ENCODE measurements around the gene SMTN. TPM values are rescaled to one million over a fixed set of nuclear protein-coding genes. Genes with fewer than 3 reads are reported as not detected.

The SMTN gene
- total and polyA plus RNA-seq, 8 donors: 71.0 to 99.7 (median 88.2) TPM

DNA sequence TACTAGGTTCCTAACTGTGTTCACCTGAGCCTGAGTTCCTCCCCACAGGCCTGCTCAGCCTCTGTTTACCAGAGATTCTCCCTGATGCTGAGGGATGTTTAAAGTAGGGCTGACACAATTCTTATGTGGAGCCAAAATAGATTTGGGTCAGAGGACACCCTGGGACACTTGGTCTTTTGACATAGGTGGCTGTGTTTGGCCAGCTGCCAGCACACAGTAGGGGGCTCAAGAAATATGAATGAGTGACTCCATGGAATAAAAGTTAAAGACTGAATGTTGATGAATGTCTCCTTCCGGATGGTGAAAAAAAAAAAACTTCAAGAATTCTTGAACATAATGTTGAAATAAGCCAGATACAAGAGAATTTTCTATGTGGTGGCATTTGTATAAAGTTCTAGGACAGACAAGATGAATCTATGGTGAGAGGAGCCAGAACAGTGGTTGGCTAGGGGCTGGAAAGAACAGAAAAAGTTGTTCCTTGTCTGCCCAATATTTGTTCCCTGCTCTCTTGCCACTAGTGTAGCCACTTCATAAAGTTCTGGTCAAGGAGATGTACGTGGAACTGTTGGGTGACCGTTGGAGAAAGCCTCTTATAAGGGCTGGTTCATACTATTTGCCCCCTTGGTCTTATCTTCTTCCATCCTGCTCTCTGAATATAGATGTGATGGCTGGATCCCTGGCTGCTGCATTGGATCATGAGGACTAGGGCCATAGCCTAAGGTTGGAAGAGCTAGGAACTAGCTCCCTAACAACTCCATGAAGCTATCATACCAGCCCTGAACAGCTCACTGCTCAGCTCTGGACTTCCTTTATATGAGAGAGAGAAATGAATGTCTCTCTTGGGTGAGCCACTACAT lies 40.3 kb upstream of the SMTN start:
- intact Hi-C loops (cut with DNase I): no loop called here
- Histone ChIP-seq H3K27me3 (no peaks in the 10 kb centered on the region), H3K4me3 (no peak overlapping the region), H3K27ac (no peak overlapping the region), H3K9me3 (no peaks in the 10 kb centered on the region), H3K36me3 (no peaks in the 10 kb centered on the region), H3K4me1 (peaks cover 0 to 10% of the 10 kb centered on the region in 2 donors)
- TF ChIP-seq, protein P1, sequence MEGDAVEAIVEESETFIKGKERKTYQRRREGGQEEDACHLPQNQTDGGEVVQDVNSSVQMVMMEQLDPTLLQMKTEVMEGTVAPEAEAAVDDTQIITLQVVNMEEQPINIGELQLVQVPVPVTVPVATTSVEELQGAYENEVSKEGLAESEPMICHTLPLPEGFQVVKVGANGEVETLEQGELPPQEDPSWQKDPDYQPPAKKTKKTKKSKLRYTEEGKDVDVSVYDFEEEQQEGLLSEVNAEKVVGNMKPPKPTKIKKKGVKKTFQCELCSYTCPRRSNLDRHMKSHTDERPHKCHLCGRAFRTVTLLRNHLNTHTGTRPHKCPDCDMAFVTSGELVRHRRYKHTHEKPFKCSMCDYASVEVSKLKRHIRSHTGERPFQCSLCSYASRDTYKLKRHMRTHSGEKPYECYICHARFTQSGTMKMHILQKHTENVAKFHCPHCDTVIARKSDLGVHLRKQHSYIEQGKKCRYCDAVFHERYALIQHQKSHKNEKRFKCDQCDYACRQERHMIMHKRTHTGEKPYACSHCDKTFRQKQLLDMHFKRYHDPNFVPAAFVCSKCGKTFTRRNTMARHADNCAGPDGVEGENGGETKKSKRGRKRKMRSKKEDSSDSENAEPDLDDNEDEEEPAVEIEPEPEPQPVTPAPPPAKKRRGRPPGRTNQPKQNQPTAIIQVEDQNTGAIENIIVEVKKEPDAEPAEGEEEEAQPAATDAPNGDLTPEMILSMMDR (IDR thresholded peaks at IDR 0.05): no peak
- DNase-seq (no peak), ATAC-seq (no peak)

DNA sequence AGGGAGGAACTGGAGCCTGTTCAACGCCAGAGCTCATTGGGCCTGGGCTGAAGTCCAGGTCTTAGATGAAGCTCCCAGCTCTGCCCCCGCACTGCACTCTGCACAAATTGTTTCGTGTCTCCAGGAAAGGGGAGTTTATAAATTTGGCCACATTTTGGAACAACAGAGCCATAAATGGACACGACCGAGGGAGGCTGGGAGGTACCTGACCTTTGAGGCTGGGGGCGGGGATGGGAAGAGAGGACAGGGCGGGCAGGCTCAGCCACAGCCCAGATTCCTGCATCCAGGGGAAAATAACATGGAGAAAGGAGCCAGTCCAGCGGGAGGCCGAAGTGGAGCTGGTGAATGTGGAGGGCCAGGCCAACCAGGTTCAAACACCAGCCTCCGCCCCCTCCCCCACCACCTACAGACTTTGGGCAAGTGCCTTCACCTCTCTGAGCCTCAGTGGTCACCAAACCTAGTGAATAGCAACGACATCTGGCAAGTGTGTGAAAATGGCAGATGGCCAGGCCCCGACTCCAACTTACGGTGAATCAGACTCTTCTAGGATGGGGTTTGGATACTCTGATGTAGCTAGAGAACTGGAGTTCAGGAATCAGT lies 36.8 kb upstream of the SMTN start:
- Histone ChIP-seq H3K4me1 (peaks cover 0 to 14% of the 10 kb centered on the region in 2 donors), H3K36me3 (no peaks in the 10 kb centered on the region), H3K9me3 (no peaks in the 10 kb centered on the region), H3K27ac (peak overlapping the region; percentile 7 to 33), H3K27me3 (no peaks in the 10 kb centered on the region), H3K4me3 (no peak overlapping the region)
- ATAC-seq (peak; percentile 51), DNase-seq (peak in 1 of 4 donors; percentile 47)
- TF ChIP-seq, protein P1 (IDR thresholded peaks at IDR 0.05): no peak
- intact Hi-C loops (cut with DNase I): no loop called here

DNA sequence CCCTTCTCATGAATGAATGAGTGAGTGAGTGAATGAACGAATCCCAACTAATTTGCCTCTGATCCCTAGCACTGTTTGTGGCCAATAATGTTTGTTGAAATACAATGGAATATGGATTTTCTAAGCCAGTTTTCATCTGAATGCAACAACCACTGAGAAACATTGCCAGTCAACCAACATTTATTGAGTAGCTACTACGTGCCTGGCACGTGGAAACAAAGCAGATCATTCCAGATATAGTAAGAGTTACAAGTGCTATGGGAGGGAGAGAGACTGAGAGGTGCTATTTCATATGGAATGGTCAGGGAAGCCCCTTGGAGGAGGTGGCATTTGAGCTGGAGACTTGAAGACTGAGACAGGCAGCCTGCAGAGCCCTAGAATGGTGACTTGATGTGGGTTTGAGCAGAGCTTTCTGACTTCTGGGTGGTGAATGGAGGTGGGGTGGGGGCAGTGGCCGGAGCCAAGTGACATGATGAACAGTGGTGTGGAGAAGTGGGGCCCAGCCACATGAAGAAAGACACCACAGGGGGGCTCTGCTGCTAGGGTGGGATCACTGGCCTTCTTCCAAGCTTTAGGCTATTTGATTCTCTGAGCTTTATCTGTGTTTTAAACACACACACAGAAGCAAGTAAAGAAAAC lies 35.1 kb upstream of the SMTN start:
- no peak for DNase-seq
- TF ChIP-seq, protein P1 (IDR thresholded peaks at IDR 0.05): no peak
- peaks cover 0 to 14% of the 10 kb centered on the region in 2 donors for H3K4me1 ChIP-seq
- no peaks in the 10 kb centered on the region for H3K9me3 ChIP-seq
- no peak for ATAC-seq
- no peak overlapping the region for H3K4me3 ChIP-seq
- H3K36me3 ChIP-seq: no peaks in the 10 kb centered on the region
- peak overlapping the region in 1 of 2 donors; percentile 55 for H3K27ac ChIP-seq
- intact Hi-C loops (cut with DNase I): no loop called here
- no peaks in the 10 kb centered on the region for H3K27me3 ChIP-seq

DNA sequence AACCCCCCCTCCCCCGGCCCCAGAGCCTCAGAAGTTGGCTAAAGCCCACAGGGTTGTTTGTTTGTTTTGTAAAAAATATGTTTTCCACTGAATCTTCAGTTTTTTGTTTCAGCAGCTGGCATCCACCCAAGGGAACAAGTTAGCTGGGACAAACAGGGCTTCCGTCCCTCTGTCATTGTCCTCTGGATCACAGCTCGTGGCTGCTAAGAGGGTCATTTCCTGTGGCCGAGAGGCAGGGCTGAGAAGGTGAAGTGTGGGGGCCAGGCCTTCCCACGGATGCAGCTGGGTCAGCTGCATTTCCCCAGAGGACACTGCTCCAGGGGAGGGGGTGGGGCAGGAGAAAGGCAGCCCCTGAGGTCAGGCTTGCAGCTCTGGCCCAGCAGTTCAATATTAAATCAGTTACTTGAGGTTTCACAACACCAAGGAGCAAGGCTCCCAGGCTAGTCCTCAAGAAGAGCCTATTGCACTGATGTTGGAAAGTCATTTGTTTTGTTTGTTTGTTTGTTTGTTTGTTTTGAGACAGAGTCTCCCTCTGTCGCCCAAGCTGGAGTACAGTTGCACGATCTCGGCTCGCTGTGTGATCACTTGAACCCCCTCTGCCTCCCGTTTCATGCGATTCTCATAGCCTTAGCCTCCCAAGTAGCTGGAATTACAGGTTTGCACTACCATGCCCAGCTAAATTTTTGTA lies 34.4 kb upstream of the SMTN start:
- intact Hi-C loops (cut with DNase I): no loop called here
- peak; percentile 44 for ATAC-seq
- Histone ChIP-seq H3K4me3 (no peak overlapping the region), H3K27ac (peak overlapping the region in 1 of 2 donors; percentile 55), H3K9me3 (no peaks in the 10 kb centered on the region), H3K4me1 (peaks cover 0 to 14% of the 10 kb centered on the region in 2 donors), H3K27me3 (no peaks in the 10 kb centered on the region), H3K36me3 (no peaks in the 10 kb centered on the region)
- peak in 3 of 4 donors; percentile 37 to 87 (median 83) for DNase-seq
- TF ChIP-seq, protein P1 (IDR thresholded peaks at IDR 0.05): no peak

Data from left lung (tissue), 10 donors.